GM10248 (cell line): ENCODE measurements around the gene LRRC3.

Source experiments
- CTCF ChIA-PET: fragments of 300-600 bp; sonication (Branson Sonifier 250); formaldehyde crosslinking; extraction: SDS; loops from one replicate; lab custom pipeline; 2021; ENCODE audit warnings: antibody characterized with exemption; lab: Yijun Ruan, JAX
- POLR2A ChIA-PET: fragments of 350-650 bp; sonication (Branson Sonifier 250); formaldehyde crosslinking; extraction: SDS; loops from one replicate; lab custom pipeline; 2020; ENCODE audit warnings: antibody characterized with exemption; lab: Yijun Ruan, JAX
- DNase-seq: peaks from one replicate; pipeline ENCODE4 v3.0.0; 2012; ENCODE audit errors: extremely low spot score
- TF ChIP-seq, protein P1 (sequence below): IDR thresholded peaks from 2 replicates; pipeline ENCODE4 v1.5.1; 2012; ENCODE audit warnings: mild to moderate bottlenecking, low read depth; ENCODE audit errors: extremely low read depth, missing control alignments, control extremely low read depth

The LRRC3 gene

DNA sequence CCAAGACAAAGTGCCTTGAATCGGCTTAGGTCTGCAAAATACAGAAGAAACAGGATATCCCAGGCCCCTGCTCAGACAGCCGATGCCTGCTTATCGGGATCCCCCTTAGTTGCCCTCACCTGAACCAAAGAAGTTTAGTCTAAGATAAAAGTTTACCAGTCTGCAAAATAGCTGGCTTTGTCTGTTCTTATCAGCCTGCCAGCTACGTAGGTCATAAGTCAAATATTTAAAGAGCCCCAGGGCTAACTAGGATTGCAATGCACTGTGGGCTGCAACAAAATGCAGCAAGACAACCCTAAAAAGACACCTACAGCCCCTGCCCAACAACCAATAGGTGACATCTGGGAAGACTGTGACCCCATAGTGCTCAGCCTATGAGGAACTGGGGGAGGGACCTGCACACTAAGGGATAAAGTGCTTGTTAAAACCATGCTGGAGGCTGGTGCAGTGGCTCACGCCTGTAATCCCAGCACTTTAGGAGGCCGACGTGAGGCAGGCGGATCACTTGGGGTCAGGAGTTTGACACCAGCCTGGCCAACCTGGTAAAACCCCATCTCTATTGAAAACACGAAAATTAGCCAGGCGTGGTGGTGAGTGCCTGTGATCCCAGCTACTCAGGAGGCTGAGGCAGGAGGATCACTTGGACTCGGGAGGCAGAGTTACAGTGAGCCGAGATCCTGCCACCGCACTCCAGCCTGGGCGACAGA lies 27.4 kb downstream of the LRRC3 start:
- no peak for DNase-seq
- ChIA-PET POLR2A (no interaction called here), CTCF (interaction anchor here (1.4 to 1.9 kb wide), 2 partner anchors 12 to 311 kb away, joined by 5 to 11 read pairs; no protein-coding TSS in a partner anchor)
- TF ChIP-seq, protein P1, sequence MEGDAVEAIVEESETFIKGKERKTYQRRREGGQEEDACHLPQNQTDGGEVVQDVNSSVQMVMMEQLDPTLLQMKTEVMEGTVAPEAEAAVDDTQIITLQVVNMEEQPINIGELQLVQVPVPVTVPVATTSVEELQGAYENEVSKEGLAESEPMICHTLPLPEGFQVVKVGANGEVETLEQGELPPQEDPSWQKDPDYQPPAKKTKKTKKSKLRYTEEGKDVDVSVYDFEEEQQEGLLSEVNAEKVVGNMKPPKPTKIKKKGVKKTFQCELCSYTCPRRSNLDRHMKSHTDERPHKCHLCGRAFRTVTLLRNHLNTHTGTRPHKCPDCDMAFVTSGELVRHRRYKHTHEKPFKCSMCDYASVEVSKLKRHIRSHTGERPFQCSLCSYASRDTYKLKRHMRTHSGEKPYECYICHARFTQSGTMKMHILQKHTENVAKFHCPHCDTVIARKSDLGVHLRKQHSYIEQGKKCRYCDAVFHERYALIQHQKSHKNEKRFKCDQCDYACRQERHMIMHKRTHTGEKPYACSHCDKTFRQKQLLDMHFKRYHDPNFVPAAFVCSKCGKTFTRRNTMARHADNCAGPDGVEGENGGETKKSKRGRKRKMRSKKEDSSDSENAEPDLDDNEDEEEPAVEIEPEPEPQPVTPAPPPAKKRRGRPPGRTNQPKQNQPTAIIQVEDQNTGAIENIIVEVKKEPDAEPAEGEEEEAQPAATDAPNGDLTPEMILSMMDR = no peak

DNA sequence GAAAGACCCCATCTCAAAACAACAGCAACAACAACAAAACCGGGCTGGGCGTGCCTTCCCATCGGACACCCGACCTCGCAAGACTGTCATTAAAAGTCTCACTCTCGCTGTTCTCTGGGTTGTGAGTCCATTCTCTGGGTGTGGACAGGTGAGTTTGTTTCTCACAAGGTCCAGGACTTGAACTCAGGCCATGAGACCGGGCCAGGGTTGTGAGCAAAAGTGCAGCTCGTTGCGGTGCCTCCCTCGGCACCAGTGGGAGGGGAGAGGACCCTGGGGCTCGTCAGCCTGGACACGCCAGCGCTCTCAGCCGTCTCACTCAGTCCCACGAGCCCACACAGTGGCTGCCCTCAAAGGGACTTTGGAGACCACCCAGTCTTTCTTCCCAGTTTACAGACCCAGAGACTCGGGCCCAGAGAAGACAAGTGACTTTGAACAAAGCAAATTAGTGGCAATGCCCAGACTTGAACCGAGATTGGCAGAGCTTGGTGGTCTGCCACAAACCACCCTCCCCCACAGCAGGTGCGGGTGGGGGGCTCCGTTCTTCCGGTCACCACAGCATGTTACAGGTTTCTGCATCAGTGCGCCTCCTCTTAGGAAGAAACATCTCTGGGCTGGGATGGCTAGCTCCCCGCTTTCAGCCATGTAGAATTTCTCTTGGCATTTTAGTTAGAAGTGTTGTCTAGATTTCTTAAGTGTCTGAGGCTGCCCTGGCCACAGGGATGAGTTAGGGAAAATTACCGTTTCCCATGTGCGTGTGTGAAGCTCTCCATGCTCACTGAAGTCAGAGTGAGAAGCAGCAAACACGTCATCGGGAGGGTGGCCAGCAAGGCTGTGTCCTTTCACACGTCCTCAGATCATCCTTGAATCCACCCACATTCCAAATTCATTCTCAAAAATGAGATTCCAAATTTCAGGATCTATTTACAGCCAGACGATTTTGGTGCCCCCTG lies 28.3 kb downstream of the LRRC3 start:
- CTCF ChIA-PET = interaction anchor here (1.0 to 1.7 kb wide), 2 partner anchors 10 to 11 kb away, joined by 3 to 6 read pairs; no protein-coding TSS in a partner anchor
- TF ChIP-seq, protein P1 = no peak
- POLR2A ChIA-PET = no interaction called here
- no peak for DNase-seq

DNA sequence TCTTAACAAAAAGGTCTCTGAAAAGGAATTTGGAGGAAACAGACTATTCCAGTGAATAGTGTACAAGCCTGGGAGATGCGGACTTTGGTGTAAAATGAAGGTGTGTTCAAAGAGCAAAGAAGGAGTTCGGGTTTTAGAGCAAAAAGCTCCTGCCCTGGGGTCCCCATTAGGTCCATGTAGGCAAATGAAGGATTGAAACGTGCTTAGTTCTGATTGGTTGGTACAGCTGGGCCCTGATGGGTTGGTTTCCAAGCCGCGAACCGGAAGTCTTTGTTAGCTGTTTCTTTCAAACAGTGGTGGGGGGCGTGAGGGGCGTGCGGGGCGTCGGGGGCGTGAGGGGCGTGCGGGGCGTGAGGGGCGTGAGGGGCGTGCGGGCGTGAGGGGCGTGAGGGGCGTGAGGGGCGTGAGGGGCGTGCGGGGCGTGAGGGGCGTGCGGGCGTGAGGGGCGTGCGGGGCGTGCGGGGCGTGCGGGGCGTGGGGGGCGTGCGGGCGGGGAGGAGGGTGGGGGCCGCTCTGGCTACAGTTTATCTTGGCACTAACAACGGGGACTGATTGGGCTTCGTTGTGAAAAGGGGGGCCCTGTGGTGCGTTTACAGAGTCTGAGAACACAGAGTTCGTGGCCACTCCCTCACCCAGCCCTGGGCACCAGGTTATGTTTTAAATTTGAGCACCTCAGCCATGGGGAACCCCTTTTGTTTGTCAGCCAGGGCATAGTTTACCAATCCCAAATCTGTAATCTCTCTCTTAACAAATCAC lies 29.4 kb downstream of the LRRC3 start:
- CTCF ChIA-PET = interaction anchor here (1.0 to 1.7 kb wide), 2 partner anchors 10 to 11 kb away, joined by 3 to 6 read pairs; no protein-coding TSS in a partner anchor
- TF ChIP-seq, protein P1 = no peak
- POLR2A ChIA-PET = no interaction called here
- DNase-seq = no peak

DNA sequence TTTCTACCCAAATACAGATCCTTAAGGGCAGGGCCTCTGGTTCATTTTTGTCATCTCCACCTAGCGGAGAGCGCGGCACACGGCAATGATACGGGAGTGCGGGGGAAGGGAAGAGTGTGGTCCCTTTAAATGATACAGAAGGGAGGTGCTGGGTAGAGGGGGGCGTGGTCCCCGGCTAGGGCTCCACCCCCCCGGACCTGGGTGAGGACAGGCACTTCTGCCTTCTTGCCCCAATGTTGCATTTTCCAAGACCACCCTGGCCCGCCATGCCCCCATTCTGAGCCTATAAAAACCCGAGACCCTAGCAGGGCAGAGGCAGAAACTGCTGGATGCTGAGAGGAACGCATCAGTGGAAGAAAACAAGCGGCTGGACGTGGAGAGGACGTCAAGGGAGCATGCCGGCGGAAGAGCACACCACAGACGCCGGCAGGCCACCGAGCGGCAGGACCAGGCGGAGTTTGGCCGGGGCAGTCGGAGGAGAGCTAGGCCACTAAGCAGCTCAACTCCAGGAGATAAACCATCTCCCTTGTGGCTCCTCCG lies 30.0 kb downstream of the LRRC3 start:
- ChIA-PET POLR2A (no interaction called here), CTCF (no interaction called here)
- TF ChIP-seq, protein P1 = peak; percentile 32
- no peak for DNase-seq

DNA sequence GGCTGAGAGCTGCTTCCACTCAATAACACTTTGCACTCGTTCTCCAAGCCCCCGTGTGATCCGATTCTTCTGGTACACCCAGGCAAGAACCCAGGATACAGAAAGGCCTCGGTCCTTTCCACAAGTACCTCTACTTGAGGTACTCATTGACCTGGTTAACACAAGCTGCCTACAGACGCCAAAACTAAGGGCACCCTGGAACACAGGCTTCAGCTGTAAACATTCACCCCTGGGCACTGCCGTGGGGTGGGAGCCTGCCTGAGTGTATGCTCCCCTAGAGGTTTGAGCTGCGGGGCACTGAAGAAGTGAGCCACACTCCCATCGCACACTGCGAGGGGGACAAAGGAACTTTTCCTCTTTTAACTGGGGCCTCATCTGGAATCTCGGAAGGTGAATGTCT lies 30.5 kb downstream of the LRRC3 start:
- TF ChIP-seq, protein P1 = no peak
- CTCF ChIA-PET = no interaction called here
- POLR2A ChIA-PET = no interaction called here
- no peak for DNase-seq
